HG02678 (cell line): ENCODE measurements around the gene GNAS-AS1.

ENCODE experiments used
- ATAC-seq: cut with Tn5 transposase; IDR thresholded peaks from one replicate; pipeline ENCODE4 v1.9.1; 2021; ENCODE audit warnings: mild to moderate bottlenecking, moderate library complexity; ENCODE audit not compliant: unreplicated experiment

The GNAS-AS1 gene

GRCh38 chr20:58787211-58788005 is 63.3 kb downstream of the GNAS-AS1 start:
- no peak for ATAC-seq

GRCh38 chr20:58784321-58785074 is 66.2 kb downstream of the GNAS-AS1 start:
- ATAC-seq: no peak

GRCh38 chr20:58783511-58784011 is 67.1 kb downstream of the GNAS-AS1 start:
- no peak for ATAC-seq

GRCh38 chr20:58781138-58781537 is 69.6 kb downstream of the GNAS-AS1 start:
- ATAC-seq: no peak

GRCh38 chr20:58778760-58779159 is 71.9 kb downstream of the GNAS-AS1 start:
- no peak for ATAC-seq

- no peak for ATAC-seq
Observed at GRCh38 chr20:58777657-58778056, 73.0 kb downstream of the GNAS-AS1 start.

- no peak for ATAC-seq
Observed at GRCh38 chr20:58776109-58776508, 74.6 kb downstream of the GNAS-AS1 start.

GRCh38 chr20:58775371-58775770 is 75.3 kb downstream of the GNAS-AS1 start:
- no peak for ATAC-seq

GRCh38 chr20:58774667-58775263 is 75.9 kb downstream of the GNAS-AS1 start:
- ATAC-seq: no peak

- no peak for ATAC-seq
Observed at GRCh38 chr20:58774214-58774613, 76.5 kb downstream of the GNAS-AS1 start.

- no peak for ATAC-seq
Observed at GRCh38 chr20:58772786-58773185, 77.9 kb downstream of the GNAS-AS1 start.
